Panc1 (cell line): ENCODE data around the gene SLC35C1.

ENCODE experiments used
- POLR2AphosphoS5 ChIP-seq: IDR thresholded peaks from 2 replicates; pipeline ENCODE4 v1.6.1; 2012; ENCODE audit warnings: mild to moderate bottlenecking, low read depth, low read length, moderate library complexity
- SIN3A ChIP-seq: IDR thresholded peaks from 2 replicates; pipeline ENCODE4 v1.6.1; 2012; ENCODE audit warnings: low read depth, mild to moderate bottlenecking, low read length, moderate library complexity, borderline replicate concordance; ENCODE audit not compliant: insufficient read depth
- TF ChIP-seq, protein P1 (sequence below): fragments of 450-650 bp; IDR thresholded peaks from 2 replicates; pipeline ENCODE4 v1.5.1; 2017; ENCODE audit warnings: mild to moderate bottlenecking
- TF ChIP-seq, protein P2 (sequence below), 2 experiments: IDR thresholded peaks; 2 replicates each; pipeline ENCODE4 v1.6.1; 2011 to 2012; ENCODE audit warnings: low read depth in 2 of 2, control low read depth in 1 of 2, low read length in 1 of 2, mild to moderate bottlenecking in 1 of 2, moderate library complexity in 1 of 2; ENCODE audit not compliant: insufficient read depth in 1 of 2

DNA sequence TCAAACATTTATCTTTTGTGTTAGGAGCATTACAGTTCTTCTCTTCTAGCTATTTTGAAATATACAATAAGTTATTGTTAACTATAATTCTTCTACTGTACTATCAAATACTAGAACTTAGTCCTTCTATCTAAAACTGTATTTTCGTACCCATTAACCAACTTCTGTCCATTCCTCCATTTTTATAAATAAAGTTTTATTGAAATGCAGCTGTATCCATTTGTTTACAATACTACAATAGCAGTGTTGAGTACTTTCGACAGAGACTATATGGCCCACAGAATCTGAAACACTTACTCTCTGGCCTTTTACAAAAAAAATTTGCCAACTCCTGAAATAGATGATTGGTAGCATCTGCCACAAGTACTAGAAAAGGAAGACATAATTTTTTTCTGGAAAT is 4.7 kb upstream of the SLC35C1 start:
- TF ChIP-seq, protein P1, sequence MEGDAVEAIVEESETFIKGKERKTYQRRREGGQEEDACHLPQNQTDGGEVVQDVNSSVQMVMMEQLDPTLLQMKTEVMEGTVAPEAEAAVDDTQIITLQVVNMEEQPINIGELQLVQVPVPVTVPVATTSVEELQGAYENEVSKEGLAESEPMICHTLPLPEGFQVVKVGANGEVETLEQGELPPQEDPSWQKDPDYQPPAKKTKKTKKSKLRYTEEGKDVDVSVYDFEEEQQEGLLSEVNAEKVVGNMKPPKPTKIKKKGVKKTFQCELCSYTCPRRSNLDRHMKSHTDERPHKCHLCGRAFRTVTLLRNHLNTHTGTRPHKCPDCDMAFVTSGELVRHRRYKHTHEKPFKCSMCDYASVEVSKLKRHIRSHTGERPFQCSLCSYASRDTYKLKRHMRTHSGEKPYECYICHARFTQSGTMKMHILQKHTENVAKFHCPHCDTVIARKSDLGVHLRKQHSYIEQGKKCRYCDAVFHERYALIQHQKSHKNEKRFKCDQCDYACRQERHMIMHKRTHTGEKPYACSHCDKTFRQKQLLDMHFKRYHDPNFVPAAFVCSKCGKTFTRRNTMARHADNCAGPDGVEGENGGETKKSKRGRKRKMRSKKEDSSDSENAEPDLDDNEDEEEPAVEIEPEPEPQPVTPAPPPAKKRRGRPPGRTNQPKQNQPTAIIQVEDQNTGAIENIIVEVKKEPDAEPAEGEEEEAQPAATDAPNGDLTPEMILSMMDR: no peak
- TF ChIP-seq SIN3A (no peak), POLR2AphosphoS5 (no peak)
- TF ChIP-seq, protein P2, sequence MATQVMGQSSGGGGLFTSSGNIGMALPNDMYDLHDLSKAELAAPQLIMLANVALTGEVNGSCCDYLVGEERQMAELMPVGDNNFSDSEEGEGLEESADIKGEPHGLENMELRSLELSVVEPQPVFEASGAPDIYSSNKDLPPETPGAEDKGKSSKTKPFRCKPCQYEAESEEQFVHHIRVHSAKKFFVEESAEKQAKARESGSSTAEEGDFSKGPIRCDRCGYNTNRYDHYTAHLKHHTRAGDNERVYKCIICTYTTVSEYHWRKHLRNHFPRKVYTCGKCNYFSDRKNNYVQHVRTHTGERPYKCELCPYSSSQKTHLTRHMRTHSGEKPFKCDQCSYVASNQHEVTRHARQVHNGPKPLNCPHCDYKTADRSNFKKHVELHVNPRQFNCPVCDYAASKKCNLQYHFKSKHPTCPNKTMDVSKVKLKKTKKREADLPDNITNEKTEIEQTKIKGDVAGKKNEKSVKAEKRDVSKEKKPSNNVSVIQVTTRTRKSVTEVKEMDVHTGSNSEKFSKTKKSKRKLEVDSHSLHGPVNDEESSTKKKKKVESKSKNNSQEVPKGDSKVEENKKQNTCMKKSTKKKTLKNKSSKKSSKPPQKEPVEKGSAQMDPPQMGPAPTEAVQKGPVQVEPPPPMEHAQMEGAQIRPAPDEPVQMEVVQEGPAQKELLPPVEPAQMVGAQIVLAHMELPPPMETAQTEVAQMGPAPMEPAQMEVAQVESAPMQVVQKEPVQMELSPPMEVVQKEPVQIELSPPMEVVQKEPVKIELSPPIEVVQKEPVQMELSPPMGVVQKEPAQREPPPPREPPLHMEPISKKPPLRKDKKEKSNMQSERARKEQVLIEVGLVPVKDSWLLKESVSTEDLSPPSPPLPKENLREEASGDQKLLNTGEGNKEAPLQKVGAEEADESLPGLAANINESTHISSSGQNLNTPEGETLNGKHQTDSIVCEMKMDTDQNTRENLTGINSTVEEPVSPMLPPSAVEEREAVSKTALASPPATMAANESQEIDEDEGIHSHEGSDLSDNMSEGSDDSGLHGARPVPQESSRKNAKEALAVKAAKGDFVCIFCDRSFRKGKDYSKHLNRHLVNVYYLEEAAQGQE (IDR thresholded peaks at IDR 0.05; ENCODE audit: insufficient read depth in 1 of 2, low read depth in 2 of 2, low read length in 1 of 2): no peak
